Lower leg skin (tissue), 3 donors: ENCODE data around the gene INSYN2B.

Experiments
- POLR2A ChIP-seq, 2 donors: fragments of 450-650 bp; IDR thresholded peaks; one replicate each; pipeline ENCODE4 v1.6.1; 2016 to 2017; ENCODE audit warnings: antibody characterized with exemption in 2 of 2, mild to moderate bottlenecking in 1 of 2, moderate library complexity in 1 of 2
- TF ChIP-seq, protein P1 (sequence below), 3 donors: fragments of 450-650 bp; IDR thresholded peaks; one replicate each; pipeline ENCODE4 v1.5.1; 2016; ENCODE audit warnings: antibody characterized with exemption in 3 of 3, mild to moderate bottlenecking in 3 of 3, moderate library complexity in 2 of 3

DNA sequence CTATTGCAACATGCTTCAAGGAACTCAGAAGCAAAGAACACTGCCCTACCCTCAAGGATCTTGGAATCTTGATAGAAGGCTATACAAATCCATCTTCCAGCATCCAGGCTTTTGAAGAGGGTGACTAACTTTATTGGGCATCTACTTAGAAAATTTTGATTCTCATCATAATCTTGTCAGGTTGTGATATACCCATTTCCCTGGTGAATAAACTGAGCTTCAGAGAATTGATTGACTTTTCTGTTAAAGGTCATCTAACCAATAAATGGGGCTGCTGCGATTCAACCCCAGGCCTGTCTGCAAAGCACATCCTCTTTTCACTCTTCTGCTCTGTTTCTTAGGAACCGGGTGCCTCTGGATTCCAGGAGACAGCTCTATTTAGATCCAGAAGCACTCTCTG is 19.9 kb upstream of the INSYN2B start:
- TF ChIP-seq POLR2A (IDR thresholded peaks at IDR 0.05): no peak
- TF ChIP-seq, protein P1, sequence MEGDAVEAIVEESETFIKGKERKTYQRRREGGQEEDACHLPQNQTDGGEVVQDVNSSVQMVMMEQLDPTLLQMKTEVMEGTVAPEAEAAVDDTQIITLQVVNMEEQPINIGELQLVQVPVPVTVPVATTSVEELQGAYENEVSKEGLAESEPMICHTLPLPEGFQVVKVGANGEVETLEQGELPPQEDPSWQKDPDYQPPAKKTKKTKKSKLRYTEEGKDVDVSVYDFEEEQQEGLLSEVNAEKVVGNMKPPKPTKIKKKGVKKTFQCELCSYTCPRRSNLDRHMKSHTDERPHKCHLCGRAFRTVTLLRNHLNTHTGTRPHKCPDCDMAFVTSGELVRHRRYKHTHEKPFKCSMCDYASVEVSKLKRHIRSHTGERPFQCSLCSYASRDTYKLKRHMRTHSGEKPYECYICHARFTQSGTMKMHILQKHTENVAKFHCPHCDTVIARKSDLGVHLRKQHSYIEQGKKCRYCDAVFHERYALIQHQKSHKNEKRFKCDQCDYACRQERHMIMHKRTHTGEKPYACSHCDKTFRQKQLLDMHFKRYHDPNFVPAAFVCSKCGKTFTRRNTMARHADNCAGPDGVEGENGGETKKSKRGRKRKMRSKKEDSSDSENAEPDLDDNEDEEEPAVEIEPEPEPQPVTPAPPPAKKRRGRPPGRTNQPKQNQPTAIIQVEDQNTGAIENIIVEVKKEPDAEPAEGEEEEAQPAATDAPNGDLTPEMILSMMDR (IDR thresholded peaks at IDR 0.05): no peak
